HG03575 (cell line): Measurements from ENCODE around the gene GTF2IRD1.
"Not testable (repeated sequence)": the region's sequence is repeated elsewhere in the genome, so short reads cannot be mapped to it uniquely, and the experiment has no call there.

Experiments
- ATAC-seq: cut with Tn5 transposase; IDR thresholded peaks from one replicate; pipeline ENCODE4 v1.9.1; 2021; ENCODE audit not compliant: unreplicated experiment, insufficient number of reproducible peaks, low FRiP score; ENCODE audit errors: extremely low read depth

The GTF2IRD1 gene

GRCh38 chr7:74429153-74429747 lies 24.5 kb upstream of the GTF2IRD1 start:
- no peak for ATAC-seq

- ATAC-seq: not testable (repeated sequence)
These were observed 23.3 kb upstream of the GTF2IRD1 start for GRCh38 chr7:74430409-74430808.

- ATAC-seq: no peak
These were observed 22.7 kb upstream of the GTF2IRD1 start for GRCh38 chr7:74430961-74431466.

GRCh38 chr7:74437291-74437571 lies 16.5 kb upstream of the GTF2IRD1 start:
- ATAC-seq: not testable (repeated sequence)

GRCh38 chr7:74438327-74438726 lies 15.4 kb upstream of the GTF2IRD1 start:
- no peak for ATAC-seq

GRCh38 chr7:74439541-74439940 lies 14.2 kb upstream of the GTF2IRD1 start:
- no peak for ATAC-seq

- ATAC-seq: not testable (repeated sequence)
These were observed 13.6 kb upstream of the GTF2IRD1 start for GRCh38 chr7:74440143-74440542.

- ATAC-seq: no peak
These were observed 11.9 kb upstream of the GTF2IRD1 start for GRCh38 chr7:74441801-74442200.

GRCh38 chr7:74443543-74444247 lies 10.0 kb upstream of the GTF2IRD1 start:
- ATAC-seq: no peak

- ATAC-seq: no peak
These were observed 4.6 kb upstream of the GTF2IRD1 start for GRCh38 chr7:74449144-74449543.

GRCh38 chr7:74449809-74450397 lies 3.8 kb upstream of the GTF2IRD1 start:
- no peak for ATAC-seq

GRCh38 chr7:74452748-74453321 lies 871 bp upstream of the GTF2IRD1 start:
- no peak for ATAC-seq

GRCh38 chr7:74454021-74454924 lies 567 bp downstream of the GTF2IRD1 start:
- no peak for ATAC-seq

- ATAC-seq: no peak
These were observed 1.2 kb downstream of the GTF2IRD1 start for GRCh38 chr7:74454925-74455288.

GRCh38 chr7:74455291-74455804 lies 1.6 kb downstream of the GTF2IRD1 start:
- no peak for ATAC-seq

GRCh38 chr7:74455928-74456327 lies 2.2 kb downstream of the GTF2IRD1 start:
- ATAC-seq: no peak

GRCh38 chr7:74457007-74457406 lies 3.3 kb downstream of the GTF2IRD1 start:
- no peak for ATAC-seq

GRCh38 chr7:74461970-74462706 lies 8.4 kb downstream of the GTF2IRD1 start:
- no peak for ATAC-seq
